ENCODE data around the gene WSCD2.

Gene WSCD2

DNA sequence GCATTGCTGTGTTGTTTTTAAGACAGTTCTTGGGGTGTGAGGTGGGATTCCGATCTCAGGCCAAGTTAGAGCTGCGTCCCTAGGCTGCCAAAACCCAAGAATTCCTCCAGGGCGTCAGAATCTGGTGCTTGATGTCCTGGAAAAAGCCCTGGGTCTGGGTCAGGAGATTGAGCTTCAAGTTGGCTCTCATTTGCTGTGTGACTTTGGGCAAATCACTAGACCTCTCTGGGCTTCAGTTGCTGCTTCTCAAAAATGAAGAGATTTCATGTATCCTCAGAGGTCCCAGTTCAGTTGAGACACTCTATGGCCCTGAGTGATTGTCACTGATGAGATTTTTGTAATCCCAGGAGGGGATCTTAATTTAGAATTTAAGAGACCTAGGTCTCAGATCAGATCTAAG, 1.9 kb downstream of the WSCD2 start:
- no peak for DNase-seq

GRCh38 chr12:108131657-108132126, 2.6 kb downstream of the WSCD2 start:
- DNase-seq, result no peak

DNA sequence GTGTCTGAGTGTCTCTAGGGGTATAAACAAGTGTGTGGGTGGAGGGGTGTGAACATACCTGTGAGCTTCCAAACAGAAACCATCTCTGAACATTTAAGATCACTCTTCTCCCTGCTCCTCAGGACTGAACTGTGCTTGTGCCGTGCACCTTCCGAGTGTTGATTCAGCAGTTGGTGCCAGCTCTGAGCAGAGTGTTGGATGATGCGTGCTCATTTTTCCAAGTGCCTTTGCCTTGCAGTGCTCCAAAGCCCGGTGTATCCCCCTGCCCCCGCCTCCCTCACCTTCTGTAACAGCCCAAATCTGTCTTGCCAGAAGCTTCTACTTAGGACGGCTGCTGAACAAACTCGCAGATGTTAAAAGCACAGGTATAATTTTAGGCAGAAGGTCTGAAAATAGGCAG, 4.4 kb downstream of the WSCD2 start:
- no peak for DNase-seq

DNA sequence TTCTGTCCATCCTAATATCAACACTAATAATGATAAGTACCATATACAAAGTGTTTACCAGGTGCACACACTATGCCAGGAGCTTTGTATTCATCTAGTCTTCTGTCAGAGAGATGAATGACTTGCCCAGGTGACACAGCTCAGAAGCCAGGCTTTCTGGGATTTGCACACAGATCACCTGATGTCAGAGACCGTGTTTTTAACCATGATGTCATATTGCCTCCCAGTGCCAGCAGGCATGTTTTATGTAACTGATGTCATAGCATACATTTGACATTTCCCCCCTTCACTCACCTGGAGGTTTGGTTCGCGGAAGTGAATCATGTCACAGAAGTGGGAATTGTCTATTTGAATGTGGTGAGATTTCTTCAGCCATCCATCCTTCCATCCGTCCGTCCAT, 5.7 kb downstream of the WSCD2 start:
- DNase-seq, result no peak

- DNase-seq, result no peak
Observed at GRCh38 chr12:108135627-108136026, 6.5 kb downstream of the WSCD2 start.

DNA sequence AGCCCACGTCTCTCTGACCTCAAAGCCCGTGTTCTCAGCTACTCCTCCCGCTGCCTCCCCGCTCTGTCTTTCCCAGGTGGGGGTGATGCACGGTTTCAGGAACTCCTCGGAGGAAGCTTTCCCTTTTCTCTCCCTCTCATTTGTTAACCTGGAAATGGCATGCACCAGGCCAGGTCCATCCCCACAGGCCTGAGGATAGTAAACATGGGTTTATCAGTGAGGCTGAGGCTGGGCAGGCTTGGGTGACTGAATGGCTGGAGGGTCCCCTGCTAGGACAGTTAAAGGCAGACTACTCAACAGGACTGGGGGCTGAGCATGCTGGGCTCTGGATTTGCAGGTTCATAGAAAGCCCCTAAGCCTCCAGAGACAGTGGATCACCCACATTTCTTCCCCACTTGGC, 7.6 kb downstream of the WSCD2 start:
- no peak for DNase-seq

DNA sequence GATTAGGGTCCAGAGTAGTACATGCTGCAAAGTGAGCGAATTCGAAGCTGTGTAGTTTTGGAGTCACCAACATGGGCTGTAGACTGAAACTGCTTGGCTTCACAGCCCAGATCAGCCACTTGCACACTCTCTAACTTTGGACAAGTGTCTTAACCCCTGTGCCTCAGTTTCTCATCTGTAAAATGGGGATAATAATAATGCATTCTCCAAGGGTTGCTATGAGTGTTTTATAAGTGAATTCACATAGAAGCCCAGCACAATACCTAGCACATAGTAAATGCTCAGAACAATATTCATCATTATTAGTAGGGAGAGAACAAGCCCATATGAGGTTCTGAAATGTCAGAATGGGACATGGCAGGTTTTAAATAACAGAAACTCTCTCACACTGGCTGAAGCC, 10.4 kb downstream of the WSCD2 start:
- no peak for DNase-seq

- DNase-seq, result no peak
Observed at GRCh38 chr12:108140501-108140900, 11.4 kb downstream of the WSCD2 start.

GRCh38 chr12:108141600-108142130, 12.6 kb downstream of the WSCD2 start:
- no peak for DNase-seq

DNA sequence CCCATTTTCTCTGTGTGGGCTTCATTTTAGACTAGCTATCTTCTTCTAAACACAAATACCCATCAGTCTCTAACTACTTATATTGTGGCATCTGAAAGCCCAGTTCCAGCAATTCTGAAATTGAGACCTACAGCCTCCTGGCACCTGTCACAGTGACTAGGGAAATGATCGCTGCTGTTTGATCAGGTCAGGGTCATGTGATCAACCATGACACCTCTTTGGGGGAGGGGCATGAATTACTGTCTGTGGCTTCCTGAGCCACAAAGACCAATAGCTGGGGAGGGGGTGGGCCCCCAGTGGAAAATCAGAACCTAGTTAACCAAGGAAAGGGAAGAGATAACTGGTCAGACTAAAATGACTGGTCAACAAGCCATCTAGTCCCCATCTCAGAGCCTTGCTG, 14.1 kb downstream of the WSCD2 start:
- DNase-seq, result no peak

- DNase-seq, result no peak
Observed at GRCh38 chr12:108144080-108144479, 15.0 kb downstream of the WSCD2 start.

GRCh38 chr12:108145011-108145410, 15.9 kb downstream of the WSCD2 start:
- DNase-seq, result no peak

DNA sequence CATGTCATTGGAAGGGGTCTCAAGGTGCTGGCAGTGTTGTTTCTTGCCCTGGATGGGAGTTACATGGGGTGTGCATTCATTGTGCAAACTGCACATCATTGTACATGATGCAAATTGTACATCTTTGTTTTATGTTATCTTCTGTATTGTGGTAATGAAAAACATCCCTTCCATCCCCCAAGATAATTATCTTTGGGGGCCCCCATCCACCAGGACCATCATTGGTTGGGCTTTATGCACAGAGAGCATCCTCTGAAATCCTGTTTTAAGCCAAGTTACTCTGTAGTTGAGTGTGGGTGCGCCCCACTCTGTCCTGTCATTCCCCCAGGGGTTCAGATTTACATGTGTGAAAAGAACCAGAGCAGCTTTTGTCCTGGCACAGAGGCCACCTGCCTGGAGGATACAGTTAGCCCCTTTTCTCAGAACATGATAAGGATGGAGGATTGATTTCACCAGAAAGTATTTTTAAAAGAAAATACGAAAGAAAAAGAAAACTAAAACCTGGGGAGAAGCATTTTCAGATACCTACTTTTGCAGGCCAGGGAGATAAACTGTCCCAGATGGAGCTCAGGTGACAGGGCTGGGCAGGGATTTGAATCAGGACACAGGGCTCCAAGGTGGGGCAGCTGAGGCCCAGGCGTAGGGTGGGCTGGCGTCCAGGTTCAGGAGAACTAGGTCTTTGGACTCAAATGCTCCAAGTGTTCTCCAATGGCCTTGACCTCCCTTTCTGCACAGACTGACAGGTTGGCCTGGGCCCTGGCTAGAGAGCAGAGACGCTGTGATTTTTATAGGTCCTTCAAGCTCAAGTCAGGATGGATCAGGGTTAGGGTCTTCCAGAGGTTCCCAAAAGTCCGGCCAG, 17.2 kb downstream of the WSCD2 start:
- no peak for DNase-seq

DNA sequence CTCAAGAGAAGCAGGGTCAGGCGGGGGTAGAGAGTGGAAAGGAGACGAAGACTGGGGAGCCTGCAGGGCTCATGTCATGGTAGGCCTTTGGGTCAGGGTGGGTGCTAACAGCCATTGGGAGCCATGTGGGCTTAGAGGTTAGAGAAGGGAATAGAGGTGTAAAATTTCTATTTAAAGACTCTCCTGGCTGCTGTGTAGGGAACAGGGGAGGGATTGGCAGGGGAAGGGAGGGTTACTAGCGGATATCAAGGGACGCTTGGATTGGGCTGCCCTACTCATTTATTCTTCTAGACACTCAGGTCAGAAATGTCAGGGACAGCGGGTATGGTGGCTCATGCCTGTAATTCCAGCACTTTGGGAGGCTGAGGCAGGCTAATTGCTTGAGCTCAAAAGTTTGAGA, 18.2 kb downstream of the WSCD2 start:
- no peak for DNase-seq

DNA sequence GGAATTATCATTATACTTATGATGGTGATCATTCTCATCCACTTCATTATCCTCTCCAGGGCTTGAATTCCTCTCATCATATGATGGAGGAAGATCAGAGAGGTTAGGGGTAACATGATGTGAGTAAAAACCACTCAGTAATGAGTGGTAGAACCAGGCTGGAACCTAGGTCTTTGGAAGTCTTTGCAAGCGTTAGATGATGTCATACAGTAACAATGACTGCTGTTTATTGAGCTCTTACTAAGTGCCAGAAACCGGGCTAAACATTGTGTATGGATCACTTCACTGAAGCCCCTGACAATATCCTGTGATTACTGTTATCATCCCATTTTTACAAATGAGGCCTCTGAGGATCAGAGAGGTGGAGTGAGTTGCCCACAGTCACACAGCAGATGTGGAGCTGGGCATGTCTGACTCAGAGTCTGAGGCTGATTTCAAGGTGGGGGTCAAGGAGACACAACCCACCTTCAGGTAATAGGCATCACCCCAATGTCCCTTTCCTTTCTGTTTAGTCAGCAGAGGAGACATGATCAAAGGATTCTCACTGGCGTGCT, 19.5 kb downstream of the WSCD2 start:
- no peak for DNase-seq

GRCh38 chr12:108150436-108150835, 21.3 kb downstream of the WSCD2 start:
- DNase-seq, result no peak

- no peak for DNase-seq
Observed at GRCh38 chr12:108151533-108152169, 22.6 kb downstream of the WSCD2 start.

DNA sequence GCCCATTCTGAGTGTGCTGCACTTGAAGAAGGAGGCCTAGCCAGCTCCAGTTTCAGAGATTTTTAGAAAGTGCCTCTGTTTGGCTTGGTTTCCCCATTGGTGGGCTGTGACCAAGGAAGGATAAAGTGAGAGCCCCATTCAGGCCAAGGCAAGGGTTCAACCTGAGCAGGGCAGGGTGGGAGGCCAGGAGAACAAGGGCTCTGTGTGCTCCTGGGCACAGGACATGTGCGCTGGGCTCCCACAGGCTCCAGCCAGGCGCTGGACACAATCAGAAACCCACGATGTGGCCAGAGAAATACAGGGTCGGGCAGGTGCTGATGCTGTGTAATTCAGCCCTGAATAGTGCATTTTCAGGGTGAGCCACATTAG, 23.1 kb downstream of the WSCD2 start:
- DNase-seq, result no peak

DNA sequence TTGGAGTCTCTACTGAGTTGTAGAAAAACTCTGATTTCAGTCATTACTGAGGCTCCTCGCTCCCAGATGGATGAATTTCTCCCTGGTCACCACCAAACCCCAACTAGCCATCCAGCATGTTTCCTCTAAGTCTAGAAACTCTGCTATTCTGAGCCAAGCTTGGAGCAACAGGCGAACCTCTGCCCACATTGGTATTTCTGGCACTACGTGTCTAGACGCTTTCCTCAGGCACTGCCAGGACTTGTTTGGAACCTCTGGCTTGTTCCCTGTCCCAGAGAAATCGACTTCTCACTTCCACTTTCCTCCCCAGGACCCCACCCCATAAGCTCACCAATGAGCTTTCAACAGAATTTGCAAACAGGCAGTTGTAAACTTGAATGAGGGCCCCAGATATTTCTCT, 27.6 kb downstream of the WSCD2 start:
- no peak for DNase-seq

DNA sequence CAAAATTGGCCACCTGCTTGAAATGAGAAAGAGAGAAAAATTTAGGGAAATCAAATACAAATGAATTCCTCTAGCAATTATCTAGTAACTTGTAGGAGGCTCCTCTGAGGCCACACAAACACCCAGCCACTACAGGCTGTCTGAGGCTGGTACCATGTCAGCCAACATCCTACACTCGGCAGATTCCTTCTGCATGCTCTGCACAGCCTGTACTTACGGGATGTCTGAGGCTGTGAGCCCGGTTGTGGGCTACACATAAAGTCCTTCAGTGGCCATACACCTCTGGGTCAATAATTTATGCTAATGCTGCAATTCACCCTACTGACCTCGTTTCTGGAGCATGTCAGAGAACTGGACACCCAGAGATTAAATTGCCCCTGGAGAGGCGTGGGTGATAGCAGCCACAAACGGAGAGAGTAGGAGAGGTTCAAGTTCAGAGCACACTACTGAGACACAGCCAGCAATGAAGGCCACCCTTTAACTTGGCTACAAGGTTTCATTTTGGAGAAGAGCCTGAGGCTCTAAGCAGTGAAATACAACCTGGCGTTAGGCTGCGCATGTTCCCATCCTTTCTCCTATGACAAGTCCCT, 28.9 kb downstream of the WSCD2 start:
- DNase-seq, result no peak

GRCh38 chr12:108162207-108162606, 33.1 kb downstream of the WSCD2 start:
- DNase-seq, result no peak

GRCh38 chr12:108166505-108166904, 37.4 kb downstream of the WSCD2 start:
- no peak for DNase-seq

DNA sequence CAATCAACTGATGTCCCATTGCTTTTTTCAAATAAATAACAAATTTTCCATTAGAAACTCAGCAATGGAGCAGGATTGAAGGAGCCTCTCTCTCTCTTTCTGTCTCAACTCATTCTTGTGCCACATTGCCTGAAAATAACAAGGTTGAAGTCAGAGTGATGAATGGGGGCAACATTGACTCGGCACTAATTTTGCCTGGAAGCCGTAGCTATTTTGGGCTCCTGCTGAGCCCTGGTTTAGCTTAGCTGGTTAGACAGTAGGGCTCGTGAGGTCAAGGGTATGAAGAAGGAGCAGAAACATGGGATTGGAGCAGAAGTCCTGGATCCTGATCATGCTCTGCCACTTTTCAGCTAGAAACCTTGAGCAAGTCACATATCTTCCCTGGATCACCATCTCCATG, 38.9 kb downstream of the WSCD2 start:
- no peak for DNase-seq

- no peak for DNase-seq
Observed at GRCh38 chr12:108169708-108170107, 40.6 kb downstream of the WSCD2 start.

Data from activated T-cell treated with anti-CD3 and anti-CD28 coated beads for 4 hours (primary cell).